K562 (cell line): Measurements from ENCODE around the gene ELMO1.

Experiments
- ATF3 ChIP-seq, 2 experiments: fragments of 450-650 bp in 1 of 2; sonication (generic) in 1 of 2; formaldehyde crosslinking in 1 of 2; IDR thresholded peaks in 1 of 2; conservative IDR thresholded peaks in 1 of 2; 2 replicates each; pipeline versions ENCODE4 v1.6.1 to v1.8.1; 2016 to 2023; ENCODE audit warnings: mild to moderate bottlenecking in 2 of 2, moderate library complexity in 2 of 2, inconsistent platforms in 1 of 2, missing genetic modification reagents in 1 of 2
- BACH1 ChIP-seq: fragments of 200-800 bp; sonication (Bioruptor generic); IDR thresholded peaks from 2 replicates; pipeline ENCODE4 v1.6.1; 2016; ENCODE audit warnings: missing genetic modification characterization, missing compliant biosample characterization
- CBX5 ChIP-seq: IDR thresholded peaks from 2 replicates; pipeline ENCODE4 v1.6.1; 2014; ENCODE audit warnings: low read depth, borderline replicate concordance
- CTCF ChIP-seq, 3 experiments: IDR thresholded peaks in 2 of 3; conservative IDR thresholded peaks in 1 of 3; 2 replicates each; pipeline ENCODE4 v1.5.1; 2011 to 2012; ENCODE audit warnings: low read length in 3 of 3, mild to moderate bottlenecking in 3 of 3, control low read depth in 2 of 3, improper control_type of control experiment in 1 of 3, inconsistent platforms in 1 of 3, low read depth in 1 of 3, mixed read lengths in 1 of 3, moderate library complexity in 1 of 3; ENCODE audit not compliant: insufficient read depth in 2 of 3
- KLF1 ChIP-seq: fragments of 450-650 bp; IDR thresholded peaks from 2 replicates; pipeline ENCODE4 v1.6.1; 2016; ENCODE audit warnings: missing genetic modification characterization, missing compliant biosample characterization
- KLF10 ChIP-seq: fragments of 250-450 bp; sonication (Bioruptor Pico); IDR thresholded peaks from 2 replicates; pipeline ENCODE4 v1.6.1; 2021; ENCODE audit warnings: matching md5 sums
- POLR2AphosphoS5 ChIP-seq: IDR thresholded peaks from 2 replicates; pipeline ENCODE4 v1.6.1; 2011; ENCODE audit warnings: mild to moderate bottlenecking, low read depth, low read length, moderate library complexity; ENCODE audit not compliant: control insufficient read depth, insufficient read depth
- RCOR1 ChIP-seq, 2 experiments: IDR thresholded peaks; 2 replicates each; pipeline ENCODE4 v1.6.1; 2012; ENCODE audit warnings: low read depth in 2 of 2, low read length in 2 of 2, borderline replicate concordance in 1 of 2, improper control_type of control experiment in 1 of 2
- SIN3A ChIP-seq, 2 experiments: fragments of 150-350 bp in 1 of 2; IDR thresholded peaks; 2 replicates each; pipeline ENCODE4 v1.6.1; 2011 to 2016; ENCODE audit warnings: borderline replicate concordance in 2 of 2, low read depth in 2 of 2, low read length in 2 of 2, mild to moderate bottlenecking in 2 of 2, moderate library complexity in 2 of 2; ENCODE audit not compliant: control insufficient read depth in 1 of 2
- SRSF9 ChIP-seq: fragments of 200-400 bp; formaldehyde crosslinking; IDR thresholded peaks from 2 replicates; pipeline ENCODE4 v1.6.1; 2017; ENCODE audit warnings: low read depth, low read length, borderline replicate concordance
- TOE1 ChIP-seq, 2 experiments: fragments of 450-650 bp in 1 of 2; sonication (generic) in 1 of 2; formaldehyde crosslinking in 1 of 2; IDR thresholded peaks; 2 replicates each; pipeline versions ENCODE4 v1.7.1 to v1.8.0; 2016 to 2022; ENCODE audit warnings: borderline replicate concordance in 2 of 2, mild to moderate bottlenecking in 2 of 2, antibody characterized with exemption in 1 of 2, inconsistent platforms in 1 of 2, low read depth in 1 of 2, missing genetic modification reagents in 1 of 2, moderate library complexity in 1 of 2
- ZC3H4 ChIP-seq: sonication (generic); formaldehyde crosslinking; IDR thresholded peaks from 2 replicates; pipeline ENCODE4 v1.9.0; 2021; ENCODE audit warnings: missing genetic modification reagents, borderline replicate concordance
- ZNF121 ChIP-seq: sonication (generic); formaldehyde crosslinking; conservative IDR thresholded peaks from 2 replicates; pipeline ENCODE4 v1.8.0; 2022; ENCODE audit warnings: missing genetic modification reagents

DNA sequence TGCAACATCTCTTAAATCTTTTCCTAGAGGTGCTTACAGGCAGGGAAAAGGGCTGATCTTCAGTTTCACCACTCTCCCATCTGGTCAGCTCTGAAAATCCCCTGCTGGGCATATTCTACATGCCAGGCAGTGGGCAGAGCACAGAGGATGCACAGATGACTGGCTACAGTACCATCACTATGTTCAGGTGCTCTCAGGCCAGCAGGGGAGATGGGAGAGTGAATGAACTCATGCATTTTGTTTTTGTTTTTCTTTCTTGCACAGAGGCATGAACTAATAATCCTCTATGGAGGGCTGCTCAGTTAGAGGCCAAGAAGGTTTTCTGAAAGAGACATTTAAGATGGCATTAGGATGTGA lies 19.3 kb downstream of the ELMO1 start:
- TF ChIP-seq ATF3 (IDR thresholded peaks at IDR 0.05) (no peak), ATF3 (CRISPR knock-in tag; conservative IDR thresholded peaks at IDR 0.05) (no peak), KLF1 (tag) (no peak), KLF10 (CRISPR knock-in tag) (no peak), TOE1 (IDR thresholded peaks at IDR 0.05; ENCODE audit: borderline replicate concordance) (no peak), TOE1 (CRISPR knock-in tag; IDR thresholded peaks at IDR 0.05; ENCODE audit: borderline replicate concordance, low read depth) (no peak), RCOR1 (IDR thresholded peaks at IDR 0.05; ENCODE audit: borderline replicate concordance in 1 of 2, low read depth in 2 of 2, low read length in 2 of 2) (no peak), ZNF121 (CRISPR knock-in tag) (no peak), SRSF9 (no peak), CBX5 (no peak), CTCF (IDR thresholded peaks at IDR 0.05 in 2 of 3, conservative IDR thresholded peaks at IDR 0.05 in 1 of 3; ENCODE audit: insufficient read depth in 2 of 3, low read depth in 1 of 3, low read length in 3 of 3) (no peak), ZC3H4 (CRISPR knock-in tag) (no peak), POLR2AphosphoS5 (no peak), SIN3A (IDR thresholded peaks at IDR 0.05; ENCODE audit: borderline replicate concordance in 2 of 2, control insufficient read depth in 1 of 2, low read depth in 2 of 2, low read length in 2 of 2) (no peak), BACH1 (tag) (no peak)
